ENCODE measurements around the gene YWHAH.

Gene YWHAH

DNA sequence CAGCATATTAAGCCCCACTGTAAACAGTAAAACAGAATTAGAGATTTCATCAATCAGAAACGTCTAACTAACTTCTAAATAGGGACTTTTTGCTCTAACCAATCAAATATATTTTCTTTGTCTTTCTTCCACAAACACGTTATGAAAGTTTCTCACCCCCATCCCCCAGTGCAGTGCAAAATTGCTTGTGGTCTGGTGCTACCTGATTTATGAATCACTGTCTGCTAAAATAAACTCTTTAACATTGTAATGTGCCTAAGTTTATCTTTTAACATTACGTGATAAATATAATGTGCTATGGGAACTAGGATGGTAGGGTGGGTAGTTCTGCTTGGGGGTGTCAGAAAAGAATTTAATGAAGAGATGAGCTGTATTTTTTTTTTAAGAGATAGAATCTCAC, 51.5 kb downstream of the YWHAH start:
- no peak overlapping the region for H3K4me3 ChIP-seq (ENCODE audit: low read depth, low read length)
- no peak for DNase-seq (ENCODE audit: low read depth)
- TF ChIP-seq, protein P1, sequence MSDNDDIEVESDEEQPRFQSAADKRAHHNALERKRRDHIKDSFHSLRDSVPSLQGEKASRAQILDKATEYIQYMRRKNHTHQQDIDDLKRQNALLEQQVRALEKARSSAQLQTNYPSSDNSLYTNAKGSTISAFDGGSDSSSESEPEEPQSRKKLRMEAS (IDR thresholded peaks at IDR 0.05; ENCODE audit: low read depth, low read length), result no peak
- TF ChIP-seq POLR2A (IDR thresholded peaks at IDR 0.05; ENCODE audit: extremely low read depth, insufficient read length) (no peak), MYC (IDR thresholded peaks at IDR 0.05; ENCODE audit: low read depth, low read length) (no peak)
- TF ChIP-seq, protein P2, sequence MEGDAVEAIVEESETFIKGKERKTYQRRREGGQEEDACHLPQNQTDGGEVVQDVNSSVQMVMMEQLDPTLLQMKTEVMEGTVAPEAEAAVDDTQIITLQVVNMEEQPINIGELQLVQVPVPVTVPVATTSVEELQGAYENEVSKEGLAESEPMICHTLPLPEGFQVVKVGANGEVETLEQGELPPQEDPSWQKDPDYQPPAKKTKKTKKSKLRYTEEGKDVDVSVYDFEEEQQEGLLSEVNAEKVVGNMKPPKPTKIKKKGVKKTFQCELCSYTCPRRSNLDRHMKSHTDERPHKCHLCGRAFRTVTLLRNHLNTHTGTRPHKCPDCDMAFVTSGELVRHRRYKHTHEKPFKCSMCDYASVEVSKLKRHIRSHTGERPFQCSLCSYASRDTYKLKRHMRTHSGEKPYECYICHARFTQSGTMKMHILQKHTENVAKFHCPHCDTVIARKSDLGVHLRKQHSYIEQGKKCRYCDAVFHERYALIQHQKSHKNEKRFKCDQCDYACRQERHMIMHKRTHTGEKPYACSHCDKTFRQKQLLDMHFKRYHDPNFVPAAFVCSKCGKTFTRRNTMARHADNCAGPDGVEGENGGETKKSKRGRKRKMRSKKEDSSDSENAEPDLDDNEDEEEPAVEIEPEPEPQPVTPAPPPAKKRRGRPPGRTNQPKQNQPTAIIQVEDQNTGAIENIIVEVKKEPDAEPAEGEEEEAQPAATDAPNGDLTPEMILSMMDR (IDR thresholded peaks at IDR 0.05; ENCODE audit: low read depth, low read length), result no peak

DNA sequence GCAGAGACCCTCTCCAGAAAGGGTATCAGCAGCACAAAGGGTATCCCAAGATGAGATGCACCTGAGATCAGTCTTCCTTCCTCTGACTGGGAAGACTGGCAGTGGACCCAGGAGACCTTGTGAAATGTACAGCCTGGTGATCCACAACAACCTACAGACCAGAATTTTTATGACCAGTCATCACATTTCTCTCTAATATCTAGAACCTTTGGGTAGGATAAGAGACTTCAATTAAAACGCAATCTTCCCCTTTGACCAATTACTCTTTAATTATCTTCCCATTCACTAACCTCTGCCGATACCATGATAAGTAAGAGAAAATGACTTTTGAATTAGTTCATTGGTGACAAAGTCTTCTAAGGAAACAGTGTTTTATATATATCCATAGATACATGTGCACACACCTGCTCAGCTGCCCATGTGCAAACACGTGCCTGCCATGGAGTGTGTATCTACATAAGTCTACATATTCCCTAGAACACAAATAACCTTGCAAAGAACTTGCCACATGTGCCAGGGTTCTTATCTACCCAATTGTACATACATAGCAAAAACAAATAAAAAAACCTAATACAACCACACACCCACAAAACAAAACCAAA, 54.5 kb downstream of the YWHAH start:
- DNase-seq (ENCODE audit: low read depth), result no peak
- TF ChIP-seq POLR2A (IDR thresholded peaks at IDR 0.05; ENCODE audit: extremely low read depth, insufficient read length) (no peak), MYC (IDR thresholded peaks at IDR 0.05; ENCODE audit: low read depth, low read length) (no peak)
- TF ChIP-seq, protein P1 (IDR thresholded peaks at IDR 0.05; ENCODE audit: low read depth, low read length), result no peak
- TF ChIP-seq, protein P2 (IDR thresholded peaks at IDR 0.05; ENCODE audit: low read depth, low read length), result no peak

DNA sequence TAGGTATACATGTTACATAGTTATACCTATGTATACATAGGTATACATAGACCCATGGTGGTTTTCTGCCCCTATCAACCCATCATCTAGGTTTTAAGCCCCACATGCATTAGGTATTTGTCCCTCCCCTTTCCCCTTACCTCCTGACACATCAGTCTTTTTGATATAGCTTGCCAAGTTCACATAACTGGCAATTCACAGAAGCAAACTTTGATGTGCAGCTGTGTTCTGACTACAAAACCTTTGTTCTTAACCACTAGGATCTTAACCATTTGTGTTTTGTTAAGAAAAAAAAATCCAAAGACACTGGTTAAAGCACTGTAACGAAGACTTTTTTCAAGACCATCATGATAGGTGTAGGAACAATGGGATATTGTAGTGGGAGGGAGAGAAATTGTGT, 55.8 kb downstream of the YWHAH start:
- TF ChIP-seq MYC (IDR thresholded peaks at IDR 0.05; ENCODE audit: low read depth, low read length) (no peak), POLR2A (IDR thresholded peaks at IDR 0.05; ENCODE audit: extremely low read depth, insufficient read length) (no peak)
- TF ChIP-seq, protein P2 (IDR thresholded peaks at IDR 0.05; ENCODE audit: low read depth, low read length), result no peak
- TF ChIP-seq, protein P1 (IDR thresholded peaks at IDR 0.05; ENCODE audit: low read depth, low read length), result no peak
- no peak overlapping the region for H3K4me3 ChIP-seq (ENCODE audit: low read depth, low read length)
- no peak for DNase-seq (ENCODE audit: low read depth)

More for the DNA sequence above, 54.5 kb downstream of the YWHAH start:
- H3K4me3 ChIP-seq (ENCODE audit: low read depth, low read length), result no peak overlapping the region

DNA sequence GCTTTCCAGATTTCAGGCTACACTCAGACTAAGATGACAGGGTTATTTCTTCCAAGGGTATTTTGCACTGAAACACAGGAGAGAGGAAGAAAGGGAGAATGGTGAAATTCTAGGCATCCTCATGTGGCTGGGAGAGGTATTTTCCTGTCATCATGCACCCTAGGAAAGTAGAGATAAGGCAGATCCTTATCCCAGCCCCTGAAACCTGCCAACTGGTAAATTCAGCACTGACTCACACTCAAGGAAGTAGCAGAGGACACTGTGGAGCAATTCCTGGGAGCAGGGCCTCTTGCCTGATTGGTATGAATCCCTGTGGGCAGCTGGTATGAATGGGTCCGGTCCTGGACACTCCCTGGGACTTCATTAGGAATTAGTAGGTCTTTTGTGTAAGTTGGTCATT, 61.1 kb downstream of the YWHAH start:
- TF ChIP-seq, protein P1 (IDR thresholded peaks at IDR 0.05; ENCODE audit: low read depth, low read length), result no peak
- TF ChIP-seq POLR2A (IDR thresholded peaks at IDR 0.05; ENCODE audit: extremely low read depth, insufficient read length) (no peak), MYC (IDR thresholded peaks at IDR 0.05; ENCODE audit: low read depth, low read length) (no peak)
- TF ChIP-seq, protein P2 (IDR thresholded peaks at IDR 0.05; ENCODE audit: low read depth, low read length), result no peak
- H3K4me3 ChIP-seq (ENCODE audit: low read depth, low read length), result no peak overlapping the region
- DNase-seq (ENCODE audit: low read depth), result no peak
